Epidermal melanocyte (primary cell): ENCODE results near the gene GFPT2.

ENCODE experiments used
- DNase-seq: peaks from one replicate; pipeline ENCODE4 v3.0.0; 2011; ENCODE audit warnings: low spot score; ENCODE audit not compliant: insufficient read length

Gene GFPT2

GRCh38 chr5:180287868-180288267 is 65.3 kb downstream of the GFPT2 start:
- no peak for DNase-seq

DNA sequence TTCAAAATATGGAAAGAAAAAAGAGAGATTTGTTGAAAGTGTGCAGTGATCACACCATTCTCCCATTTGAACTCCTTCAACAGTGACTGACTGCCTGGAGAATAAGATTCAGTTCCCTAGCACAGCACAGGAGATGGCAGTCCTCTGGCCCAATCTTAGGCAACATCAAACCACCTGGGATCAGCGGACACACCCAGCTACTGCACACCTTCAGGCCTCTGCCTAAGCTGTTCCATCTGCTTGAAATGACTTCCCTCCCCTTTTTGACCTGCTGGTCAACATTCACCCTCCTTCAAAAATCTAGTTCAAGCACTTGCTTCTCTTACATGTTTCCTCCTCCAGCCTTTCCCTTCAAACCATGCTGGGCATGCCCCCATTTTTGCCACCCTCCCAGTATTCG is 65.7 kb downstream of the GFPT2 start:
- no peak for DNase-seq

DNA sequence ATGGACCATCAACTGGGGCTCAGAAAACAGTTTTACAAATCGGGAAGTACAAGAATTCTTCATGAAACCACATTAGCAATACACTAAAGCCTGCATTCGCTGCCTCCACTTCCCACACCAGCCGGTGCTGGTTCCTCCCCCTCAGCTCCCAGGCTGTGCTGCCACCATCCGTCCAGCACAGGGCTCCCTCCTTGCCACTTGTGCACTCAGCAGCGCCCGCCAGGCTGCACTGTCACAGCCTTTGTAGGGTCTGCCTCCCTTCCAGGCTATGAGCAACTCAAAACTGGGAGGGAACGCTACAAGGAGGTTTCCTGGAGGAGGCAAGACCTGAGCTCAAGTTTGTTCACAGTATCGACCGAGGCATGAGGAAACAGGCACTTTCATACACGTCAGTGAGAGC is 69.0 kb downstream of the GFPT2 start:
- no peak for DNase-seq

DNA sequence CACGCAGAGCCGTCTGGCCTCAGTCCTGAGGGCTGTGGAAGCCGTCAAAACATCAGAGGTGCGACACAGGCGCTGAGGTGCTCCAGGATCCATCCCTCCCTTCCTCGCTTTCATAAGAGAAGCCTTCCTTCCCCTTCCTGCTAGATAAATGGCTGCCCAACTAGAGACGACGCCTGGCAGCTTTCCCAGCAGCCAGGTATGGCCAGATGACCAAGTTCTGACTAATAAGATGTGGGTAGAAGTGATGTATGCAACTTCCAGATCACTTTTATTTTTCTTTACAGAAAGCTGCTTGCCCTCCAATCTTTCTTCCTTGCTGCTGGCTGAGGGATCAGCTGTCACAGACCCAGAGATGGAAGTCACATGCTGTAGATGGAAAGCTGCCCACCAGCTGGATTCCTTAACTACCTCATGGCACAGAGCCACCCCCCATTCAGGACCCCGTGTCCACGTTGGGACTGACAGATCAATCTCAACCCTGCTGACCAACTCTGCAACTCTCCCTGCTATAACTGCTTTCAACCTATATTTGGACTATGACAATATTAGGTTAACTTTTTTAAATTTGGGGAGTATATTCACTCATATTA is 70.0 kb downstream of the GFPT2 start:
- no peak for DNase-seq

DNA sequence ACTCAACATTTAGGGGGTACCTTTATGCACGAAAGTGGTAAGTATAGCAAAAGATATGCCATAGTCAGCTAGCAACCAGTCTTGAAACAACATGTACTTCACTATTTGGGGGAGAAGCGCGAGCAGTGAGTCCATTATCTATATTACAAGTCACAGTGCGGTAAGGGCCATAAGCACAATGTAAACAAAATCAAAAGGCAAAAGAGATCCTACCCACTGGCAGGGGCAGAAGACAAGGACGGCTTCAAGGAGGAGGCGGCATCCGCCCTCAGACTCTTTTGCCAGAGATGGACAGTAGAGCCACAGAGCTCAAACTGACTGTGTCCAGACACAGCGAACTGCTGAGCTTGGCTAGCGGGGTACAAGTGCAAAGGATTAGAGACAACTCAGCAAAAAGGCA is 70.9 kb downstream of the GFPT2 start:
- no peak for DNase-seq

GRCh38 chr5:180281706-180282105 is 71.4 kb downstream of the GFPT2 start:
- DNase-seq: no peak

DNA sequence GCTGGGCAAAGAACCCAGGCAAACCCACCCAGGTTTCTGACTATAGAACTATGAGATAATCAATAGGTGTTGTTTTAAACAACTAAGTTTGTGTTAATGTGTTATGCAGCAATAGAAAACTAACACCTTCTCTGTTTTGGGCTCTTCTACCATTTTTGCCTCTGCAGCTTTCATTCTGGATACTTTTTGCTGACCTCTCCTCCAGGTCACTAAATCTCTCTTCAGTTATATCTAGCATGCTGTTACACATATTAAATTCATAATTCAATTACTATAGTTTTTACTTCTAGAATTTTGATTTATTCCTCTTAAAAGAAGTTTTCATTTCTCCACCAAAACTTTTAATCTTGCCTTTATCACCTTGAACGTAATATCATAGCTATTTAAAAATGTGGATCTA is 78.4 kb downstream of the GFPT2 start:
- DNase-seq: no peak

DNA sequence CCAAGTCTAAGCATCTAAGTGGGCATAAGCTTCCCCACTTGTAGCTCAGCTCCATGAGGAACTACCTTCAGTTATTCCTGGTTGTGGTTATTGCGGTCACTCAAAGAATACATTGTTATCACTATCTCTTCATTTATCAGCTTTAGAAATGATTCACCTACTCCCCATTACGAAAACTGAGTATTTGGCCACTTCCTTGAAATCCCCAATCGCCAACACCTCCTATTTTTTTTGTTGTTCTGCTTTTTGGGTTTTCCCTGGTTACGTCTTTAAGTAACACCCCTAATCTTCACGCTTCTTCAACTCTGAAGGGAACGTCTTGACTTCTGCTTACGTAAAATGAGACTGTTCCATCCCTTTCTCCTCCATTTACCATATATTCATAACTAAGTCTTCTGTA is 81.9 kb downstream of the GFPT2 start:
- DNase-seq: no peak

DNA sequence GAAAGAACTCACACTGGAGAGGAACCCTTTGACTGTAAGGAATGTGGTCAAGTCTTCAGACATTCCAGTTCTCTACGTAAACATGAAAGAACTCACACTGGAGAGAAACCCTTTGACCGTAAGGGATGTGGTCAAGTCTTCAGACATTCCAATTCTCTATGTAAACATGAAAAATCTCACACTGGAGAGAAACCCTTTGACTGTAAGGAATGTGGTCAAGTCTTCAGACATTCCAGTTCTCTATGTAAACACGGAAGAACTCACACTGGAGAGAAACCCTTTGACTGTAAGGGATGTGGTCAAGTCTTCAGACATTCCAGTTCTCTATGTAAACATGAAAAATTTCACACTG is 93.9 kb downstream of the GFPT2 start:
- DNase-seq: no peak

GRCh38 chr5:180253036-180253824 is 99.9 kb downstream of the GFPT2 start:
- no peak for DNase-seq

DNA sequence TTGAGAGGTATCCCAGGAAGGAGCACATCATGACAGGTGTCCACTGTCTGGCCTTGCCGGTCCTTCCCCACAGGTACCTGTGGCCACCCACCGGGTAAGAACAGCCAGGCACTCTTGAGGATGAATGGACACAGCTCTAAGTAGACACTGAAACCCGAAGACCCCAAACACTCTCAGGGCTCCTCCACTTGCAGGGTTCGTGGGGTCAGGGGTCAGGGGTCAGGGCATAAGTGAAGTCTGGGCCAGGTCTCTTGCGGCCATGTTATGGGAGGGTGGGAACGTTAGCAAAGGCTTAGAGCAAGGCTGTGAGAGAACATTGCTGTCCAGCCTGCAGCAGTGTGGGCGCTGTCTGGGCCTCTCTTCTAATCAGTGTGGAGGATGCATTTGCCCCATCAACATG is 101.2 kb downstream of the GFPT2 start:
- DNase-seq: no peak

DNA sequence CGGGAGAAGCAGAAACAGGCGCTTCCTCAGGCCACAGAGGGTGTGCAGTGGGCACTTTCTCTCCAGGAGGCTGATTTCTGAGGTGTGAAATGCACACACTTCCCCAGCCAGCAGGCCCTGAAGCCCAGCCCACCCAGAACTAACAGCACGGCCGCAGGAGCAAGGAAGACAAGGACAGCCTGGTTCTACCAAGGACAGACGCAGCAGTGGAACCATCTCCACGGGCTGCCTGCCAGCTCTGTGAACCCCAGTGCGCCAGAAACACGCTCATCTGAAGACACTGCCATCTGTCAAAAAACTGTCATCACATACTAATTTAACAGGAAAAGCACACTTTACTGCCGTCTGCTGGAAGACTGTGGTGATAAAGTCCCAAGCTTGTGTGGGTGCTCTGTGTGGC is 102.0 kb downstream of the GFPT2 start:
- DNase-seq: no peak
